Stimulated activated CD4-positive, alpha-beta T cell treated with anti-CD3 and anti-CD28 coated beads, Interleukin-12 subunit alpha, Interleukin-12 subunit beta, amount 100 ng/mL, for 24 hours (primary cell): ENCODE results near the gene GAREM1.

Source experiments
- DNase-seq, 2 experiments: peaks; one replicate each; pipeline ENCODE4 v3.0.0-alpha.2; 2020; ENCODE audit warnings: low read depth in 2 of 2

GAREM1 gene

GRCh38 chr18:32425466-32425865 is 45.2 kb downstream of the GAREM1 start:
- DNase-seq: no peak

GRCh38 chr18:32424696-32425095 is 46.0 kb downstream of the GAREM1 start:
- DNase-seq: no peak

GRCh38 chr18:32422978-32423740 is 47.5 kb downstream of the GAREM1 start:
- DNase-seq: no peak

GRCh38 chr18:32422201-32422600 is 48.5 kb downstream of the GAREM1 start:
- no peak for DNase-seq

- no peak for DNase-seq
Observed at GRCh38 chr18:32420084-32420750, 50.5 kb downstream of the GAREM1 start.

- no peak for DNase-seq
Observed at GRCh38 chr18:32418148-32418547, 52.5 kb downstream of the GAREM1 start.

- no peak for DNase-seq
Observed at GRCh38 chr18:32405588-32405987, 65.1 kb downstream of the GAREM1 start.

- no peak for DNase-seq
Observed at GRCh38 chr18:32401621-32402020, 69.1 kb downstream of the GAREM1 start.

GRCh38 chr18:32393407-32393806 is 77.3 kb downstream of the GAREM1 start:
- DNase-seq: no peak

GRCh38 chr18:32391126-32391525 is 79.6 kb downstream of the GAREM1 start:
- no peak for DNase-seq

- no peak for DNase-seq
Observed at GRCh38 chr18:32389858-32390257, 80.8 kb downstream of the GAREM1 start.

- no peak for DNase-seq
Observed at GRCh38 chr18:32389191-32389590, 81.5 kb downstream of the GAREM1 start.

- DNase-seq: no peak
Observed at GRCh38 chr18:32386471-32386870, 84.2 kb downstream of the GAREM1 start.

- no peak for DNase-seq
Observed at GRCh38 chr18:32383050-32383819, 87.4 kb downstream of the GAREM1 start.

- DNase-seq: no peak
Observed at GRCh38 chr18:32381761-32382160, 88.9 kb downstream of the GAREM1 start.

- DNase-seq: no peak
Observed at GRCh38 chr18:32380559-32380958, 90.1 kb downstream of the GAREM1 start.

- no peak for DNase-seq
Observed at GRCh38 chr18:32379891-32380290, 90.8 kb downstream of the GAREM1 start.

GRCh38 chr18:32378705-32379104 is 92.0 kb downstream of the GAREM1 start:
- DNase-seq: no peak

- no peak for DNase-seq
Observed at GRCh38 chr18:32373995-32374394, 96.7 kb downstream of the GAREM1 start.

- DNase-seq: no peak
Observed at GRCh38 chr18:32373505-32373904, 97.2 kb downstream of the GAREM1 start.

GRCh38 chr18:32372381-32373061 is 98.2 kb downstream of the GAREM1 start:
- no peak for DNase-seq

GRCh38 chr18:32372047-32372380 is 98.7 kb downstream of the GAREM1 start:
- DNase-seq: no peak
